ENCODE results near the gene FBXW7.

GRCh38 chr4:152431784-152432183 is 104.1 kb downstream of the FBXW7 start:
- TF ChIP-seq CEBPB (IDR thresholded peaks at IDR 0.05; ENCODE audit: low read depth) (no peak), POLR2AphosphoS5 (IDR thresholded peaks at IDR 0.05; ENCODE audit: low read depth, low read length) (no peak), CTCF (IDR thresholded peaks at IDR 0.05 in 2 of 3, conservative IDR thresholded peaks at IDR 0.05 in 1 of 3; ENCODE audit: borderline replicate concordance in 1 of 3, insufficient read depth in 1 of 3, low read depth in 2 of 3, low read length in 2 of 3) (no peak), POLR2A (IDR thresholded peaks at IDR 0.05; ENCODE audit: borderline replicate concordance, extremely low read depth, insufficient read depth, insufficient read length) (no peak), JUND (IDR thresholded peaks at IDR 0.05) (no peak), RAD21 (IDR thresholded peaks at IDR 0.05; ENCODE audit: low read depth) (no peak), YY1 (IDR thresholded peaks at IDR 0.05; ENCODE audit: extremely low read depth, insufficient replicate concordance, low read depth, low read length) (no peak)

Data from HCT116 (cell line).